ENCODE measurements around the gene ACE2.
A peak's percentile ranks its signal among the peaks of the same experiment; 100 is the strongest.

ACE2 gene

GRCh38 chrX:15567886-15568616 is 32.7 kb downstream of the ACE2 start:
- H3K27me3 ChIP-seq (ENCODE audit: insufficient read depth, low read depth), result no peaks in the 10 kb centered on the region
- no peaks in the 10 kb centered on the region for H4K20me1 ChIP-seq (ENCODE audit: insufficient read depth)
- H3K4me1 ChIP-seq (ENCODE audit: low read depth, poor library complexity, severe bottlenecking), result no peaks in the 10 kb centered on the region
- TF ChIP-seq CTCF (conservative IDR thresholded peaks at IDR 0.05; ENCODE audit: low read depth, low read length), result no peak
- no peak overlapping the region for H3K27ac ChIP-seq
- H3K79me2 ChIP-seq (ENCODE audit: insufficient read depth, low read depth), result no peaks in the 10 kb centered on the region
- no peak overlapping the region for H3K4me2 ChIP-seq
- H3K4me3 ChIP-seq (IDR thresholded peaks at IDR 0.05; ENCODE audit: insufficient read depth, low read depth, low read length), result no peak overlapping the region
- no peak overlapping the region for H2AFZ ChIP-seq (ENCODE audit: low read depth)
- H3K36me3 ChIP-seq (ENCODE audit: insufficient read depth), result no peaks in the 10 kb centered on the region
- H3K9ac ChIP-seq, result no peak overlapping the region

- Histone ChIP-seq H2AFZ (ENCODE audit: low read depth) (no peak overlapping the region), H3K4me3 (IDR thresholded peaks at IDR 0.05; ENCODE audit: insufficient read depth, low read depth, low read length) (no peak overlapping the region), H3K4me1 (ENCODE audit: low read depth, poor library complexity, severe bottlenecking) (no peaks in the 10 kb centered on the region), H3K79me2 (ENCODE audit: insufficient read depth, low read depth) (no peaks in the 10 kb centered on the region), H3K4me2 (no peak overlapping the region), H3K27me3 (ENCODE audit: insufficient read depth, low read depth) (no peaks in the 10 kb centered on the region), H3K27ac (no peak overlapping the region), H4K20me1 (ENCODE audit: insufficient read depth) (no peaks in the 10 kb centered on the region), H3K36me3 (ENCODE audit: insufficient read depth) (no peaks in the 10 kb centered on the region), H3K9ac (no peak overlapping the region)
- TF ChIP-seq CTCF (conservative IDR thresholded peaks at IDR 0.05; ENCODE audit: low read depth, low read length), result no peak
Observed at GRCh38 chrX:15567267-15567666, 33.5 kb downstream of the ACE2 start.

GRCh38 chrX:15566244-15566643 is 34.5 kb downstream of the ACE2 start:
- TF ChIP-seq CTCF (conservative IDR thresholded peaks at IDR 0.05; ENCODE audit: low read depth, low read length), result no peak; the same call in 1 of the 2 replicates
- no peaks in the 10 kb centered on the region for H3K4me1 ChIP-seq (ENCODE audit: low read depth, poor library complexity, severe bottlenecking)
- no peak overlapping the region for H2AFZ ChIP-seq (ENCODE audit: low read depth)

GRCh38 chrX:15564981-15565579 is 35.7 kb downstream of the ACE2 start:
- Histone ChIP-seq H3K27me3 (ENCODE audit: insufficient read depth, low read depth) (no peaks in the 10 kb centered on the region), H3K36me3 (ENCODE audit: insufficient read depth) (no peaks in the 10 kb centered on the region), H3K4me2 (no peak overlapping the region), H3K9ac (no peak overlapping the region), H3K4me3 (IDR thresholded peaks at IDR 0.05; ENCODE audit: insufficient read depth, low read depth, low read length) (no peak overlapping the region), H3K4me1 (ENCODE audit: low read depth, poor library complexity, severe bottlenecking) (no peaks in the 10 kb centered on the region), H3K27ac (no peak overlapping the region), H4K20me1 (ENCODE audit: insufficient read depth) (no peaks in the 10 kb centered on the region), H2AFZ (ENCODE audit: low read depth) (peak overlapping the region; percentile 30; the same call in 1 of the 2 replicates), H3K79me2 (ENCODE audit: insufficient read depth, low read depth) (no peaks in the 10 kb centered on the region)
- peak; percentile 35; the same call in 1 of the 2 replicates for TF ChIP-seq CTCF (conservative IDR thresholded peaks at IDR 0.05; ENCODE audit: low read depth, low read length)

More at GRCh38 chrX:15566244-15566643, 34.5 kb downstream of the ACE2 start:
- Histone ChIP-seq H3K36me3 (ENCODE audit: insufficient read depth) (no peaks in the 10 kb centered on the region), H3K4me2 (no peak overlapping the region), H3K27me3 (ENCODE audit: insufficient read depth, low read depth) (no peaks in the 10 kb centered on the region), H3K27ac (no peak overlapping the region), H3K4me3 (IDR thresholded peaks at IDR 0.05; ENCODE audit: insufficient read depth, low read depth, low read length) (no peak overlapping the region), H4K20me1 (ENCODE audit: insufficient read depth) (no peaks in the 10 kb centered on the region), H3K9ac (no peak overlapping the region), H3K79me2 (ENCODE audit: insufficient read depth, low read depth) (no peaks in the 10 kb centered on the region)
